ENCODE data around the gene FAM163B. TPM values are rescaled to one million over a fixed set of nuclear protein-coding genes. Genes with fewer than 3 reads are reported as not detected.

The FAM163B gene
- total and polyA plus RNA-seq, 4 donors = 2.1 to 4.0 (median 3.4) TPM

- H3K36me3 ChIP-seq (ENCODE audit: control insufficient read depth in 4 of 4, insufficient read depth in 3 of 4, low read depth in 1 of 4, low read length in 3 of 4) = no peaks in the 10 kb centered on the region
- no peak overlapping the region for H3K4me3 ChIP-seq (ENCODE audit: low read depth in 1 of 3, low read length in 3 of 3)
- 70% methylated on average over 4 of the region's 4 CpGs for WGBS
- no peaks in the 10 kb centered on the region for H3K27me3 ChIP-seq (ENCODE audit: control insufficient read depth in 4 of 4, insufficient read depth in 4 of 4, low read length in 3 of 4)
- TF ChIP-seq EGR1 (IDR thresholded peaks at IDR 0.05; ENCODE audit: low read depth in 2 of 2) (no peak), GABPA (IDR thresholded peaks at IDR 0.05 in 1 of 2, conservative IDR thresholded peaks at IDR 0.05 in 1 of 2) (no peak), RAD21 (IDR thresholded peaks at IDR 0.05) (no peak), ZBTB33 (IDR thresholded peaks at IDR 0.05) (no peak), TAF1 (conservative IDR thresholded peaks at IDR 0.05) (no peak), HNF4A (conservative IDR thresholded peaks at IDR 0.05) (no peak)
- H3K27ac ChIP-seq (ENCODE audit: low read depth in 1 of 2, low read length in 2 of 2) = peak overlapping the region; percentile 47 to 50
- no peak for DNase-seq (ENCODE audit: low spot score)
- H3K9me3 ChIP-seq (ENCODE audit: control insufficient read depth in 4 of 4, low read length in 3 of 4) = no peaks in the 10 kb centered on the region
- no peaks in the 10 kb centered on the region for H3K4me1 ChIP-seq (ENCODE audit: control insufficient read depth in 4 of 4, insufficient read depth in 4 of 4, low read length in 3 of 4)
- no peak overlapping the region for H3K9ac ChIP-seq (ENCODE audit: low read depth in 1 of 2, low read length in 2 of 2)
These were observed 28.2 kb downstream of the FAM163B start for GRCh38 chr9:133581011-133581410.

DNA sequence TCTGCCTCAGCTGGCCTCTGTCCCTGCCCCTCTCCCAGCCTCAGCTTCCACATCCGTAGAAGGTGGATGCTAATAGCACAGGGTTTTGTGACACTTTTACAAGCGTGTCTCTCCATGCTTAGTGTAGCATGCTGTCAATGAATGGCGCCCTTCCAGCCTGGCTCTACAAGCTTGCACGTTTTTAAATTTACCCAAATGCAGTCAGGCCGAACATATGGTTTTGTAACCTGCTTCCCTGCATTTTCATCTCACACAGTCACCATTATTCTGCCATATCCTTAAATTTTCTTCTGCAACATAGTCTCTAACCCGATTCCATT, 28.8 kb downstream of the FAM163B start:
- 73% methylated on average over 6 of the region's 6 CpGs for WGBS
- Histone ChIP-seq H3K36me3 (ENCODE audit: control insufficient read depth in 4 of 4, insufficient read depth in 3 of 4, low read depth in 1 of 4, low read length in 3 of 4) (no peaks in the 10 kb centered on the region), H3K27ac (ENCODE audit: low read depth in 1 of 2, low read length in 2 of 2) (no peak overlapping the region), H3K4me1 (ENCODE audit: control insufficient read depth in 4 of 4, insufficient read depth in 4 of 4, low read length in 3 of 4) (no peaks in the 10 kb centered on the region), H3K4me3 (ENCODE audit: low read depth in 1 of 3, low read length in 3 of 3) (no peak overlapping the region), H3K9me3 (ENCODE audit: control insufficient read depth in 4 of 4, low read length in 3 of 4) (no peaks in the 10 kb centered on the region), H3K27me3 (ENCODE audit: control insufficient read depth in 4 of 4, insufficient read depth in 4 of 4, low read length in 3 of 4) (no peaks in the 10 kb centered on the region), H3K9ac (ENCODE audit: low read depth in 1 of 2, low read length in 2 of 2) (no peak overlapping the region)
- TF ChIP-seq FOXA1 (IDR thresholded peaks at IDR 0.05) = no peak
- no peak for TF ChIP-seq HNF4A (conservative IDR thresholded peaks at IDR 0.05)
- TF ChIP-seq, protein P1, sequence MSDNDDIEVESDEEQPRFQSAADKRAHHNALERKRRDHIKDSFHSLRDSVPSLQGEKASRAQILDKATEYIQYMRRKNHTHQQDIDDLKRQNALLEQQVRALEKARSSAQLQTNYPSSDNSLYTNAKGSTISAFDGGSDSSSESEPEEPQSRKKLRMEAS (IDR thresholded peaks at IDR 0.05) = no peak
- TF ChIP-seq, protein P2, sequence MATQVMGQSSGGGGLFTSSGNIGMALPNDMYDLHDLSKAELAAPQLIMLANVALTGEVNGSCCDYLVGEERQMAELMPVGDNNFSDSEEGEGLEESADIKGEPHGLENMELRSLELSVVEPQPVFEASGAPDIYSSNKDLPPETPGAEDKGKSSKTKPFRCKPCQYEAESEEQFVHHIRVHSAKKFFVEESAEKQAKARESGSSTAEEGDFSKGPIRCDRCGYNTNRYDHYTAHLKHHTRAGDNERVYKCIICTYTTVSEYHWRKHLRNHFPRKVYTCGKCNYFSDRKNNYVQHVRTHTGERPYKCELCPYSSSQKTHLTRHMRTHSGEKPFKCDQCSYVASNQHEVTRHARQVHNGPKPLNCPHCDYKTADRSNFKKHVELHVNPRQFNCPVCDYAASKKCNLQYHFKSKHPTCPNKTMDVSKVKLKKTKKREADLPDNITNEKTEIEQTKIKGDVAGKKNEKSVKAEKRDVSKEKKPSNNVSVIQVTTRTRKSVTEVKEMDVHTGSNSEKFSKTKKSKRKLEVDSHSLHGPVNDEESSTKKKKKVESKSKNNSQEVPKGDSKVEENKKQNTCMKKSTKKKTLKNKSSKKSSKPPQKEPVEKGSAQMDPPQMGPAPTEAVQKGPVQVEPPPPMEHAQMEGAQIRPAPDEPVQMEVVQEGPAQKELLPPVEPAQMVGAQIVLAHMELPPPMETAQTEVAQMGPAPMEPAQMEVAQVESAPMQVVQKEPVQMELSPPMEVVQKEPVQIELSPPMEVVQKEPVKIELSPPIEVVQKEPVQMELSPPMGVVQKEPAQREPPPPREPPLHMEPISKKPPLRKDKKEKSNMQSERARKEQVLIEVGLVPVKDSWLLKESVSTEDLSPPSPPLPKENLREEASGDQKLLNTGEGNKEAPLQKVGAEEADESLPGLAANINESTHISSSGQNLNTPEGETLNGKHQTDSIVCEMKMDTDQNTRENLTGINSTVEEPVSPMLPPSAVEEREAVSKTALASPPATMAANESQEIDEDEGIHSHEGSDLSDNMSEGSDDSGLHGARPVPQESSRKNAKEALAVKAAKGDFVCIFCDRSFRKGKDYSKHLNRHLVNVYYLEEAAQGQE (IDR thresholded peaks at IDR 0.05) = no peak
- TF ChIP-seq NR2F2 (IDR thresholded peaks at IDR 0.05) = no peak
- no peak for TF ChIP-seq YY1 (IDR thresholded peaks at IDR 0.05)
- no peak for TF ChIP-seq HNF4G (IDR thresholded peaks at IDR 0.05)
- TF ChIP-seq FOXA2 (IDR thresholded peaks at IDR 0.05) = no peak
- TF ChIP-seq JUND (IDR thresholded peaks at IDR 0.05) = no peak
- TF ChIP-seq EGR1 (IDR thresholded peaks at IDR 0.05; ENCODE audit: low read depth in 2 of 2) = no peak
- no peak for TF ChIP-seq GABPA (IDR thresholded peaks at IDR 0.05 in 1 of 2, conservative IDR thresholded peaks at IDR 0.05 in 1 of 2)
- no peak for TF ChIP-seq ATF3 (IDR thresholded peaks at IDR 0.05)
- TF ChIP-seq TAF1 (conservative IDR thresholded peaks at IDR 0.05) = no peak
- no peak for TF ChIP-seq RAD21 (IDR thresholded peaks at IDR 0.05)
- DNase-seq (ENCODE audit: low spot score) = no peak

All from liver (tissue), 9 donors.